SK-N-SH (cell line): ENCODE results near the gene GULP1.

Experiments
- CTCF ChIP-seq: fragments of 200-600 bp; sonication (generic); IDR thresholded peaks from 2 replicates; pipeline ENCODE4 v1.6.1; 2017; ENCODE audit warnings: antibody characterized with exemption, mild to moderate bottlenecking, moderate library complexity
- TAF1 ChIP-seq: IDR thresholded peaks from 2 replicates; pipeline ENCODE4 v1.6.1; 2012; ENCODE audit warnings: low read depth, mild to moderate bottlenecking, low read length, moderate library complexity, borderline replicate concordance
- USF1 ChIP-seq: IDR thresholded peaks from 2 replicates; pipeline ENCODE4 v1.4.0; 2012; ENCODE audit warnings: low read depth, borderline replicate concordance
- TF ChIP-seq, protein P1 (sequence below): IDR thresholded peaks from 2 replicates; pipeline ENCODE4 v1.6.1; 2012; ENCODE audit warnings: mild to moderate bottlenecking, low read depth, low read length, moderate library complexity

DNA sequence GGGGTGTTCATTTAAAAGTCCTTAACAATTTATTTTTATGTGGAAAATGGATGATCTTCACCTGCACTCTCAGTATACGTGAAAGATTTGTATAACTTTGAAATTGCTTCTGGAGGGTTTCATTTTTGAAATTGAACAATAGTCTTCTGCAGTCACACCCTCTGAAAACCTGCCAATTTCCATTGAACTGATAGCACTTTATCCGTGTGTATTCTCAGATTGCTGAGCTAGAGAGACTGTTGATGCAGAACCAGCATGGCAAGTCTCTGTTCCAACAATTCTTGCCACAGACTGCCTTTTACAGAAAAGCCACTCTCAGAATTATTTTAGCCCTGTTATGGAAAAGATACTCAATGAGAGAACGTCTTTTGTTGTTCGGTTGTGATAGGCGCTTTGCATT lies 6.6 kb upstream of the GULP1 start:
- TF ChIP-seq CTCF, result no peak
- no peak for TF ChIP-seq USF1
- no peak for TF ChIP-seq TAF1
- TF ChIP-seq, protein P1, sequence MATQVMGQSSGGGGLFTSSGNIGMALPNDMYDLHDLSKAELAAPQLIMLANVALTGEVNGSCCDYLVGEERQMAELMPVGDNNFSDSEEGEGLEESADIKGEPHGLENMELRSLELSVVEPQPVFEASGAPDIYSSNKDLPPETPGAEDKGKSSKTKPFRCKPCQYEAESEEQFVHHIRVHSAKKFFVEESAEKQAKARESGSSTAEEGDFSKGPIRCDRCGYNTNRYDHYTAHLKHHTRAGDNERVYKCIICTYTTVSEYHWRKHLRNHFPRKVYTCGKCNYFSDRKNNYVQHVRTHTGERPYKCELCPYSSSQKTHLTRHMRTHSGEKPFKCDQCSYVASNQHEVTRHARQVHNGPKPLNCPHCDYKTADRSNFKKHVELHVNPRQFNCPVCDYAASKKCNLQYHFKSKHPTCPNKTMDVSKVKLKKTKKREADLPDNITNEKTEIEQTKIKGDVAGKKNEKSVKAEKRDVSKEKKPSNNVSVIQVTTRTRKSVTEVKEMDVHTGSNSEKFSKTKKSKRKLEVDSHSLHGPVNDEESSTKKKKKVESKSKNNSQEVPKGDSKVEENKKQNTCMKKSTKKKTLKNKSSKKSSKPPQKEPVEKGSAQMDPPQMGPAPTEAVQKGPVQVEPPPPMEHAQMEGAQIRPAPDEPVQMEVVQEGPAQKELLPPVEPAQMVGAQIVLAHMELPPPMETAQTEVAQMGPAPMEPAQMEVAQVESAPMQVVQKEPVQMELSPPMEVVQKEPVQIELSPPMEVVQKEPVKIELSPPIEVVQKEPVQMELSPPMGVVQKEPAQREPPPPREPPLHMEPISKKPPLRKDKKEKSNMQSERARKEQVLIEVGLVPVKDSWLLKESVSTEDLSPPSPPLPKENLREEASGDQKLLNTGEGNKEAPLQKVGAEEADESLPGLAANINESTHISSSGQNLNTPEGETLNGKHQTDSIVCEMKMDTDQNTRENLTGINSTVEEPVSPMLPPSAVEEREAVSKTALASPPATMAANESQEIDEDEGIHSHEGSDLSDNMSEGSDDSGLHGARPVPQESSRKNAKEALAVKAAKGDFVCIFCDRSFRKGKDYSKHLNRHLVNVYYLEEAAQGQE, result no peak
